ENCODE results near the gene TNFRSF4.
"Not testable (repeated sequence)": the region's sequence is repeated elsewhere in the genome, so short reads cannot be mapped to it uniquely, and the experiment has no call there.

Gene TNFRSF4

GRCh38 chr1:1179983-1180861 lies 33.7 kb downstream of the TNFRSF4 start:
- DNase-seq = no peak

- no peak for DNase-seq
Measured at GRCh38 chr1:1179346-1179982, 34.5 kb downstream of the TNFRSF4 start.

GRCh38 chr1:1178794-1179331 lies 35.1 kb downstream of the TNFRSF4 start:
- DNase-seq = no peak

- no peak for DNase-seq
Measured at GRCh38 chr1:1177452-1178206, 36.3 kb downstream of the TNFRSF4 start.

GRCh38 chr1:1176931-1177330 lies 37.0 kb downstream of the TNFRSF4 start:
- no peak for DNase-seq

GRCh38 chr1:1176063-1176761 lies 37.7 kb downstream of the TNFRSF4 start:
- not testable (repeated sequence) for DNase-seq

- DNase-seq = no peak
Measured at GRCh38 chr1:1175221-1176062, 38.5 kb downstream of the TNFRSF4 start.

- no peak for DNase-seq
Measured at GRCh38 chr1:1173793-1174415, 40.0 kb downstream of the TNFRSF4 start, which contains the start of gene TTLL10. TTLL10 (plus strand) TSS chr1:1173880; CDS start chr1:1179216, 5,336 bp downstream.

GRCh38 chr1:1173061-1173792 lies 40.7 kb downstream of the TNFRSF4 start:
- DNase-seq = no peak

GRCh38 chr1:1171546-1172340 lies 42.2 kb downstream of the TNFRSF4 start:
- no peak for DNase-seq

GRCh38 chr1:1171161-1171545 lies 42.8 kb downstream of the TNFRSF4 start:
- no peak for DNase-seq

- no peak for DNase-seq
Measured at GRCh38 chr1:1170215-1171091, 43.5 kb downstream of the TNFRSF4 start.

GRCh38 chr1:1169429-1170214 lies 44.3 kb downstream of the TNFRSF4 start:
- DNase-seq = no peak

- no peak for DNase-seq
Measured at GRCh38 chr1:1168451-1169411, 45.2 kb downstream of the TNFRSF4 start.

- no peak for DNase-seq
Measured at GRCh38 chr1:1167841-1168450, 46.0 kb downstream of the TNFRSF4 start.

GRCh38 chr1:1167398-1167821 lies 46.5 kb downstream of the TNFRSF4 start:
- no peak for DNase-seq

Data from activated gamma-delta T cell (primary cell).